WTC11 (cell line): ENCODE measurements around the gene SMC1B. TPM values are rescaled to one million over a fixed set of nuclear protein-coding genes. Genes with fewer than 3 reads are reported as not detected.

Source experiments
- ATAC-seq: fragments of 200-7000 bp; cut with Tn5 transposase; 2 replicates; pipeline ENCODE4 v1.10.0; 2021; ENCODE audit warnings: mild to moderate bottlenecking, moderate library complexity
- CTCF ChIA-PET: fragments of 300-600 bp; sonication (Branson Sonifier 250); formaldehyde crosslinking; loops from one replicate; lab custom pipeline; 2021; ENCODE audit warnings: antibody characterized with exemption; lab: Charles Lee
- POLR2A ChIA-PET: fragments of 350-600 bp; sonication (Branson Sonifier 250); formaldehyde crosslinking; loops from one replicate; lab custom pipeline; 2021; ENCODE audit warnings: antibody characterized with exemption; lab: Charles Lee
- DNase-seq: peaks from one replicate; pipeline ENCODE4 v3.0.0; 2021; ENCODE audit warnings: low spot score
- H3K27ac Mint-ChIP-seq: 2 replicates; pipeline ENCODE4 v1.8.0; 2021; ENCODE audit warnings: mixed read lengths
- H3K27me3 Mint-ChIP-seq: 2 replicates; pipeline ENCODE4 v1.8.0; 2021; ENCODE audit warnings: low read depth, mild to moderate bottlenecking, moderate library complexity, mixed read lengths
- H3K36me3 Mint-ChIP-seq: 2 replicates; pipeline ENCODE4 v1.8.0; 2021; ENCODE audit warnings: mixed read lengths
- H3K4me1 Mint-ChIP-seq: 2 replicates; pipeline ENCODE4 v1.8.0; 2022; ENCODE audit warnings: mixed read lengths
- H3K4me3 Mint-ChIP-seq: 2 replicates; pipeline ENCODE4 v1.8.0; 2021; ENCODE audit warnings: mild to moderate bottlenecking, moderate library complexity, mixed read lengths
- H3K9me3 Mint-ChIP-seq: 2 replicates; pipeline ENCODE4 v1.8.0; 2021; ENCODE audit warnings: mixed read lengths
- MXD4 ChIP-seq: fragments of 250-450 bp; sonication (Bioruptor Pico); IDR thresholded peaks from 2 replicates; pipeline ENCODE4 v1.8.0; 2021; ENCODE audit warnings: mild to moderate bottlenecking, moderate library complexity, borderline replicate concordance
- NFE2L1 ChIP-seq: sonication (generic); formaldehyde crosslinking; IDR thresholded peaks from 2 replicates; pipeline ENCODE4 v1.8.1; 2023; ENCODE audit warnings: missing genetic modification reagents
- NR3C1 ChIP-seq: sonication (generic); formaldehyde crosslinking; conservative IDR thresholded peaks from 2 replicates; pipeline ENCODE4 v1.8.1; 2023; ENCODE audit warnings: low read depth, mild to moderate bottlenecking, missing genetic modification reagents
- RORB ChIP-seq: fragments of 250-450 bp; sonication (Bioruptor Pico); IDR thresholded peaks from 2 replicates; pipeline ENCODE4 v1.9.0; 2021; ENCODE audit warnings: mild to moderate bottlenecking
- SMAD3 ChIP-seq: sonication (generic); formaldehyde crosslinking; IDR thresholded peaks from 2 replicates; pipeline ENCODE4 v1.8.0; 2022; ENCODE audit warnings: missing genetic modification reagents, mild to moderate bottlenecking, borderline replicate concordance
- TEAD1 ChIP-seq: sonication (generic); formaldehyde crosslinking; IDR thresholded peaks from 2 replicates; pipeline ENCODE4 v1.8.0; 2022; ENCODE audit warnings: mild to moderate bottlenecking, missing genetic modification reagents
- ZBTB21 ChIP-seq: sonication (generic); formaldehyde crosslinking; IDR thresholded peaks from 2 replicates; pipeline ENCODE4 v1.8.1; 2023; ENCODE audit warnings: mild to moderate bottlenecking, missing genetic modification reagents, borderline replicate concordance
- ZNF219 ChIP-seq: sonication (generic); formaldehyde crosslinking; IDR thresholded peaks from 2 replicates; pipeline ENCODE4 v1.8.0; 2023; ENCODE audit warnings: missing genetic modification reagents, mild to moderate bottlenecking, borderline replicate concordance
- ZNF263 ChIP-seq: sonication (generic); formaldehyde crosslinking; IDR thresholded peaks from 2 replicates; pipeline ENCODE4 v1.8.1; 2022; ENCODE audit warnings: low read depth, mild to moderate bottlenecking, moderate library complexity, missing genetic modification reagents
- ZNF317 ChIP-seq: sonication (generic); formaldehyde crosslinking; IDR thresholded peaks from 2 replicates; pipeline ENCODE4 v1.8.1; 2023; ENCODE audit warnings: low read depth, mild to moderate bottlenecking, moderate library complexity, missing genetic modification reagents, borderline replicate concordance
- ZNF396 ChIP-seq: fragments of 250-450 bp; sonication (Bioruptor Pico); IDR thresholded peaks from 2 replicates; pipeline ENCODE4 v1.8.0; 2021; ENCODE audit warnings: mild to moderate bottlenecking, moderate library complexity, borderline replicate concordance
- total RNA-seq: library from RNA; stranded (reverse); gene quantifications from 3 replicates; pipeline ENCODE4 v1.2.3, GENCODE V29; 2021
- TF ChIP-seq, protein P1 (sequence below): sonication (generic); formaldehyde crosslinking; IDR thresholded peaks from 2 replicates; pipeline ENCODE4 v1.8.1; 2023; ENCODE audit warnings: mild to moderate bottlenecking, missing genetic modification reagents, moderate library complexity
- TF ChIP-seq, protein P2 (sequence below): fragments of 250-450 bp; sonication (Bioruptor Pico); IDR thresholded peaks from 2 replicates; pipeline ENCODE4 v1.9.0; 2021; ENCODE audit warnings: mild to moderate bottlenecking
- TF ChIP-seq, protein P3 (sequence below): sonication (generic); formaldehyde crosslinking; IDR thresholded peaks from 2 replicates; pipeline ENCODE4 v1.8.0; 2023; ENCODE audit warnings: missing genetic modification reagents, mild to moderate bottlenecking, borderline replicate concordance
- TF ChIP-seq, protein P4 (sequence below): fragments of 250-450 bp; sonication (Bioruptor Pico); IDR thresholded peaks from 2 replicates; pipeline ENCODE4 v1.9.0; 2021; ENCODE audit warnings: moderate library complexity, mild to moderate bottlenecking, inconsistent platforms, borderline replicate concordance
- TF ChIP-seq, protein P5 (sequence below): sonication (generic); formaldehyde crosslinking; IDR thresholded peaks from 2 replicates; pipeline ENCODE4 v1.8.1; 2022; ENCODE audit warnings: missing genetic modification reagents, borderline replicate concordance
- TF ChIP-seq, protein P6 (sequence below): sonication (generic); formaldehyde crosslinking; IDR thresholded peaks from 2 replicates; pipeline ENCODE4 v1.8.0; 2023; ENCODE audit warnings: missing genetic modification reagents
- TF ChIP-seq, protein P7 (sequence below): sonication (generic); formaldehyde crosslinking; IDR thresholded peaks from 2 replicates; pipeline ENCODE4 v1.8.1; 2023; ENCODE audit warnings: mild to moderate bottlenecking, missing genetic modification reagents

The SMC1B gene
- total RNA-seq, 1 experiment from 2014 or later: 0.07 TPM

DNA sequence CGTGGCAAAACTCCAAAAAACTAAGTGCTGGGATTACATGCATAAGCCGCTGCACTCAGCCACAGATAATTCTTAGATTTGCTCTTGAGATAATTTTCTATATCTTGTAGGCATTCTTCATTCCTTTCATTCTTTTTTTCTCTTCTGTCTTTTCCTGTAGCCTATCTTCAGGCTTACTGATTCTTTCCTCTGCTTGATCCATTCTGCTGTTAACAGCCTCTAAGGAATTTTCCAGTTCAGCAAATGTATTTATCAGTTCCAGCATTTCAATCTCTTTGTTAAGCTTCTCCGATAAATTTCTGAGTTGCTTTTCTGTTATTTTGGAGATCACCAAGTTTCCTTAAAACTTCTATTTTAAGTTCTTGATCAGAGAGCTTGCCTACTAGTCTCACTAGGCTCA, 46.7 kb downstream of the SMC1B start:
- H3K4me1 Mint-ChIP-seq: no peaks in the 10 kb centered on the region
- POLR2A ChIA-PET: no interaction called here
- CTCF ChIA-PET: no interaction called here
- no peaks in the 10 kb centered on the region for H3K36me3 Mint-ChIP-seq
- H3K4me3 Mint-ChIP-seq: no peak overlapping the region
- H3K27me3 Mint-ChIP-seq: peaks cover 9% of the 10 kb centered on the region
- DNase-seq (no peak), ATAC-seq (no peak)
- no peak overlapping the region for H3K27ac Mint-ChIP-seq
- TF ChIP-seq, protein P1, sequence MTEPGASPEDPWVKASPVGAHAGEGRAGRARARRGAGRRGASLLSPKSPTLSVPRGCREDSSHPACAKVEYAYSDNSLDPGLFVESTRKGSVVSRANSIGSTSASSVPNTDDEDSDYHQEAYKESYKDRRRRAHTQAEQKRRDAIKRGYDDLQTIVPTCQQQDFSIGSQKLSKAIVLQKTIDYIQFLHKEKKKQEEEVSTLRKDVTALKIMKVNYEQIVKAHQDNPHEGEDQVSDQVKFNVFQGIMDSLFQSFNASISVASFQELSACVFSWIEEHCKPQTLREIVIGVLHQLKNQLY: no peak
- TF ChIP-seq, protein P2, sequence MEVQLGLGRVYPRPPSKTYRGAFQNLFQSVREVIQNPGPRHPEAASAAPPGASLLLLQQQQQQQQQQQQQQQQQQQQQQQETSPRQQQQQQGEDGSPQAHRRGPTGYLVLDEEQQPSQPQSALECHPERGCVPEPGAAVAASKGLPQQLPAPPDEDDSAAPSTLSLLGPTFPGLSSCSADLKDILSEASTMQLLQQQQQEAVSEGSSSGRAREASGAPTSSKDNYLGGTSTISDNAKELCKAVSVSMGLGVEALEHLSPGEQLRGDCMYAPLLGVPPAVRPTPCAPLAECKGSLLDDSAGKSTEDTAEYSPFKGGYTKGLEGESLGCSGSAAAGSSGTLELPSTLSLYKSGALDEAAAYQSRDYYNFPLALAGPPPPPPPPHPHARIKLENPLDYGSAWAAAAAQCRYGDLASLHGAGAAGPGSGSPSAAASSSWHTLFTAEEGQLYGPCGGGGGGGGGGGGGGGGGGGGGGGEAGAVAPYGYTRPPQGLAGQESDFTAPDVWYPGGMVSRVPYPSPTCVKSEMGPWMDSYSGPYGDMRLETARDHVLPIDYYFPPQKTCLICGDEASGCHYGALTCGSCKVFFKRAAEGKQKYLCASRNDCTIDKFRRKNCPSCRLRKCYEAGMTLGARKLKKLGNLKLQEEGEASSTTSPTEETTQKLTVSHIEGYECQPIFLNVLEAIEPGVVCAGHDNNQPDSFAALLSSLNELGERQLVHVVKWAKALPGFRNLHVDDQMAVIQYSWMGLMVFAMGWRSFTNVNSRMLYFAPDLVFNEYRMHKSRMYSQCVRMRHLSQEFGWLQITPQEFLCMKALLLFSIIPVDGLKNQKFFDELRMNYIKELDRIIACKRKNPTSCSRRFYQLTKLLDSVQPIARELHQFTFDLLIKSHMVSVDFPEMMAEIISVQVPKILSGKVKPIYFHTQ (CRISPR knock-in tag): no peak
- no peak for TF ChIP-seq SMAD3 (CRISPR knock-in tag)
- no peak for TF ChIP-seq TEAD1 (CRISPR knock-in tag)
- no peak for TF ChIP-seq RORB (CRISPR knock-in tag)
- no peak for TF ChIP-seq NR3C1 (CRISPR knock-in tag)
- TF ChIP-seq, protein P3, sequence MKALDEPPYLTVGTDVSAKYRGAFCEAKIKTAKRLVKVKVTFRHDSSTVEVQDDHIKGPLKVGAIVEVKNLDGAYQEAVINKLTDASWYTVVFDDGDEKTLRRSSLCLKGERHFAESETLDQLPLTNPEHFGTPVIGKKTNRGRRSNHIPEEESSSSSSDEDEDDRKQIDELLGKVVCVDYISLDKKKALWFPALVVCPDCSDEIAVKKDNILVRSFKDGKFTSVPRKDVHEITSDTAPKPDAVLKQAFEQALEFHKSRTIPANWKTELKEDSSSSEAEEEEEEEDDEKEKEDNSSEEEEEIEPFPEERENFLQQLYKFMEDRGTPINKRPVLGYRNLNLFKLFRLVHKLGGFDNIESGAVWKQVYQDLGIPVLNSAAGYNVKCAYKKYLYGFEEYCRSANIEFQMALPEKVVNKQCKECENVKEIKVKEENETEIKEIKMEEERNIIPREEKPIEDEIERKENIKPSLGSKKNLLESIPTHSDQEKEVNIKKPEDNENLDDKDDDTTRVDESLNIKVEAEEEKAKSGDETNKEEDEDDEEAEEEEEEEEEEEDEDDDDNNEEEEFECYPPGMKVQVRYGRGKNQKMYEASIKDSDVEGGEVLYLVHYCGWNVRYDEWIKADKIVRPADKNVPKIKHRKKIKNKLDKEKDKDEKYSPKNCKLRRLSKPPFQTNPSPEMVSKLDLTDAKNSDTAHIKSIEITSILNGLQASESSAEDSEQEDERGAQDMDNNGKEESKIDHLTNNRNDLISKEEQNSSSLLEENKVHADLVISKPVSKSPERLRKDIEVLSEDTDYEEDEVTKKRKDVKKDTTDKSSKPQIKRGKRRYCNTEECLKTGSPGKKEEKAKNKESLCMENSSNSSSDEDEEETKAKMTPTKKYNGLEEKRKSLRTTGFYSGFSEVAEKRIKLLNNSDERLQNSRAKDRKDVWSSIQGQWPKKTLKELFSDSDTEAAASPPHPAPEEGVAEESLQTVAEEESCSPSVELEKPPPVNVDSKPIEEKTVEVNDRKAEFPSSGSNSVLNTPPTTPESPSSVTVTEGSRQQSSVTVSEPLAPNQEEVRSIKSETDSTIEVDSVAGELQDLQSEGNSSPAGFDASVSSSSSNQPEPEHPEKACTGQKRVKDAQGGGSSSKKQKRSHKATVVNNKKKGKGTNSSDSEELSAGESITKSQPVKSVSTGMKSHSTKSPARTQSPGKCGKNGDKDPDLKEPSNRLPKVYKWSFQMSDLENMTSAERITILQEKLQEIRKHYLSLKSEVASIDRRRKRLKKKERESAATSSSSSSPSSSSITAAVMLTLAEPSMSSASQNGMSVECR (CRISPR knock-in tag): no peak
- TF ChIP-seq, protein P4, sequence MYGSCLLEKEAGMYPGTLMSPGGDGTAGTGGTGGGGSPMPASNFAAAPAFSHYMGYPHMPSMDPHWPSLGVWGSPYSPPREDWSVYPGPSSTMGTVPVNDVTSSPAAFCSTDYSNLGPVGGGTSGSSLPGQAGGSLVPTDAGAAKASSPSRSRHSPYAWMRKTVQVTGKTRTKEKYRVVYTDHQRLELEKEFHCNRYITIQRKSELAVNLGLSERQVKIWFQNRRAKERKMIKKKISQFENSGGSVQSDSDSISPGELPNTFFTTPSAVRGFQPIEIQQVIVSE (CRISPR knock-in tag): no peak
- TF ChIP-seq ZNF219 (CRISPR knock-in tag): no peak
- TF ChIP-seq, protein P5, sequence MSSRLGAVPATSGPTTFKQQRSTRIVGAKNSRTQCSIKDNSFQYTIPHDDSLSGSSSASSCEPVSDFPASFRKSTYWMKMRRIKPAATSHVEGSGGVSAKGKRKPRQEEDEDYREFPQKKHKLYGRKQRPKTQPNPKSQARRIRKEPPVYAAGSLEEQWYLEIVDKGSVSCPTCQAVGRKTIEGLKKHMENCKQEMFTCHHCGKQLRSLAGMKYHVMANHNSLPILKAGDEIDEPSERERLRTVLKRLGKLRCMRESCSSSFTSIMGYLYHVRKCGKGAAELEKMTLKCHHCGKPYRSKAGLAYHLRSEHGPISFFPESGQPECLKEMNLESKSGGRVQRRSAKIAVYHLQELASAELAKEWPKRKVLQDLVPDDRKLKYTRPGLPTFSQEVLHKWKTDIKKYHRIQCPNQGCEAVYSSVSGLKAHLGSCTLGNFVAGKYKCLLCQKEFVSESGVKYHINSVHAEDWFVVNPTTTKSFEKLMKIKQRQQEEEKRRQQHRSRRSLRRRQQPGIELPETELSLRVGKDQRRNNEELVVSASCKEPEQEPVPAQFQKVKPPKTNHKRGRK: no peak
- TF ChIP-seq, protein P6, sequence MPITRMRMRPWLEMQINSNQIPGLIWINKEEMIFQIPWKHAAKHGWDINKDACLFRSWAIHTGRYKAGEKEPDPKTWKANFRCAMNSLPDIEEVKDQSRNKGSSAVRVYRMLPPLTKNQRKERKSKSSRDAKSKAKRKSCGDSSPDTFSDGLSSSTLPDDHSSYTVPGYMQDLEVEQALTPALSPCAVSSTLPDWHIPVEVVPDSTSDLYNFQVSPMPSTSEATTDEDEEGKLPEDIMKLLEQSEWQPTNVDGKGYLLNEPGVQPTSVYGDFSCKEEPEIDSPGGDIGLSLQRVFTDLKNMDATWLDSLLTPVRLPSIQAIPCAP (CRISPR knock-in tag): no peak
- no peak for TF ChIP-seq NFE2L1 (CRISPR knock-in tag)
- TF ChIP-seq MXD4 (CRISPR knock-in tag): no peak
- no peak for TF ChIP-seq ZNF263
- TF ChIP-seq ZNF396 (CRISPR knock-in tag): no peak
- no peak for TF ChIP-seq ZBTB21 (CRISPR knock-in tag)
- no peak for TF ChIP-seq ZNF317 (CRISPR knock-in tag)
- TF ChIP-seq, protein P7, sequence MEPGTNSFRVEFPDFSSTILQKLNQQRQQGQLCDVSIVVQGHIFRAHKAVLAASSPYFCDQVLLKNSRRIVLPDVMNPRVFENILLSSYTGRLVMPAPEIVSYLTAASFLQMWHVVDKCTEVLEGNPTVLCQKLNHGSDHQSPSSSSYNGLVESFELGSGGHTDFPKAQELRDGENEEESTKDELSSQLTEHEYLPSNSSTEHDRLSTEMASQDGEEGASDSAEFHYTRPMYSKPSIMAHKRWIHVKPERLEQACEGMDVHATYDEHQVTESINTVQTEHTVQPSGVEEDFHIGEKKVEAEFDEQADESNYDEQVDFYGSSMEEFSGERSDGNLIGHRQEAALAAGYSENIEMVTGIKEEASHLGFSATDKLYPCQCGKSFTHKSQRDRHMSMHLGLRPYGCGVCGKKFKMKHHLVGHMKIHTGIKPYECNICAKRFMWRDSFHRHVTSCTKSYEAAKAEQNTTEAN (CRISPR knock-in tag): no peak
- peaks cover 7% of the 10 kb centered on the region for H3K9me3 Mint-ChIP-seq
